Left lobe of liver (tissue), 2 donors: ENCODE measurements around the gene GNB1L. TPM values are rescaled to one million over a fixed set of nuclear protein-coding genes. Genes with fewer than 3 reads are reported as not detected.
A peak's percentile ranks its signal among the peaks of the same experiment; 100 is the strongest.

Experiments
- ATAC-seq: fragments of 200-7000 bp; cut with Tn5 transposase; one replicate; pipeline ENCODE4 v1.9.1; 2020; ENCODE audit warnings: mild to moderate bottlenecking, moderate library complexity
- DNase-seq: peaks from one replicate; pipeline ENCODE4 v3.0.0-alpha.2; 2020; ENCODE audit warnings: low spot score
- total RNA-seq: library from RNA; stranded (reverse); gene quantifications from one replicate; pipeline ENCODE4 v1.2.1, GENCODE V29; 2021
- donor health status: DM: no; HTN: no; CAD: no; lungs with moderate emphysema.
- donor health status: DM: no; HTN: yes; CAD: no.

GNB1L gene
- total RNA-seq, 1 donor from 2014 or later = 4.3 TPM

DNA sequence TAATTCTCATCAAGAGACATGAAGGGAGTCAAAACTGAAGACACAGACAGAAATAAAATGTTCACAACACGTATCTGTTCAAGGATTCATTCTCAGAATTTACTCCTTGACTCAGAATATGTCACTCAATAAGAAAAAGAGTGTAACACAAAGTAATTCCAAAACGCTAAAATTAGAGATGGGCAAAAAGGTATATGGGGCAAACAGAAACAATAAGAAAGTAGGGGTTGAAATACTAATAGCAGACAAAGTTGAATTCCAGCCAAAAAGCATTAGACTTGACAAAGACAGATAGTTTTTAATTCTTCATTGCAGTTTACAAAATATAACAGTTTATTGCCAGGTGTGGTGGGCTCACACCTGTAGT is 26.7 kb downstream of the GNB1L start:
- ATAC-seq (no peak), DNase-seq (no peak)

DNA sequence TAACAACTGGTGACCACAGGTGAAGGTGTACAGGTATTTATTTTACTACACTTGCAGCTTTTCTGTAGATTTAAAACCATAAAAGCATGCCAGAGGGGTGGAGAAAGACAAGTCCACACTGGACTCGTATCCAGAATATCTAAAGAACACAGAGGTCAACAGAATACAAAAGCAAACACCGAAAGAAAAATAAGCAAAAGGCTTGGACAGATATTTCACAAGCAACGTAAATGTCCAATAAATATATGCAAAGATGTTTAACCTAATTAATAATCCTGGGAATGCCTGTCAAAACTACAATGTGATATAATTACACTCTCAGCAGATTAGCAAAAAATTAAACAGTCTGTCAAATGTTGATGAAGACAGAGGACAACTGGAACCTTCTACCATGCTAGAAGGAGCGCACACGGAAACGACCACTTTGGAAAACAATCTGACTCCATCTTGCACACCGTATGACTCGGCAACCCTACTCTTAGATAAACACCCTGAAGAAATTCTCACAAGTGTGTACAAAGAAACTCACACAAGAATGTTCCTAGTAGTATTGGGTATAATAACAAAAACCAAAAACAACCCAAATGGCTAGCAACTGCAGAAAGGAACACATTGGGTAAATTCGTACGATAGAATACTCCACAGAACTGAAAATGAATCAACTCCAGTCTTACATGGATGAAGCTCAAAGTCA is 27.2 kb downstream of the GNB1L start:
- DNase-seq (no peak), ATAC-seq (no peak)

DNA sequence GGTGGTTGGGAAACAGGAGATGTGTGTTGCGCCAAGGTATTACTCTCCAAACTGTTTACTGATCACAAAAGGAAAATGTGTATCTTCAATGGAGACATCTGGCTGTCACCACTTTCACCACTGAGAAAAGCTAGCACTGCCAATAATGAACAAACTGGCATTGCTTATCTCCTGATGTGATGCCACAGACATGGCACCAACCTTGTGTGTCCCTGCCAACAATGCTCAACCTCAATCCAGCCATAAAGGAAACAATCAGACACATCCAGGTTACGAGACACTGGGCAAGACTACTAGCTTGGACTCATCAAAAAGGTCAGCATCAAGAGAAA is 28.1 kb downstream of the GNB1L start:
- peak; percentile 71 for DNase-seq
- ATAC-seq = peak; percentile 39

DNA sequence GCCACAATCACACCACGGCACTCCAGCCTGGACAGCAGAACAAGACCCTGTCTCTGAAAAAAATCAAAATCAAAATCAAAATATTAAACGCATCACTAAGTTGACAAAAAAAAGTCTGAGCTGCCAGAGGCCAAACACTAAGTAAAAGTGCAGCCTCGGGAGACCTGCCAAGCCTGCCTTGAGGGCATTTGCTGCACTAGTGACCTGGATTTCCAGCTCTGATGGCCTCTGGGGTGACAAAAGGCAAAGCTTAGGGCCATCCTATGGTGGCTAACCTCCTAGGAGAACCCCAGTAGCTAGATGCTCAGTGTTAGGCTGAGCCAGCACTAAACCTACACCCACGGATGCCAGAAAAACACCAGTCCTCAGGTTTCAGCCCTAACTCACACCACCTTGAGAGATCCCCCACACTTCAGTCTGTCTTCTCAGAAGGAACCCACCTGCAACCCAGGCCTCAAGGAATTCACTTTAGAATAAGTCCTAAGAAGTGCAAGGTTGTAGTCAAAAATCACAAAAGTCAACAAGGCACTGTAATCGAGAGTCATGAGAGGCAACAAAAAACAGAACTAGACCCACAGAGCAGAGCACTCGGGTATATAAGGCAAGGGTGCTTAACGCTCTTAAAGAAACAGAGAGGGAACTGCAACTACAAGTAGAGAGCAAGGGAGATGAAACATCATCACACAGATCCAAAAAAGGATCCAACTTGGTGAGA is 28.6 kb downstream of the GNB1L start:
- ATAC-seq (peak; percentile 31), DNase-seq (peak; percentile 73)

DNA sequence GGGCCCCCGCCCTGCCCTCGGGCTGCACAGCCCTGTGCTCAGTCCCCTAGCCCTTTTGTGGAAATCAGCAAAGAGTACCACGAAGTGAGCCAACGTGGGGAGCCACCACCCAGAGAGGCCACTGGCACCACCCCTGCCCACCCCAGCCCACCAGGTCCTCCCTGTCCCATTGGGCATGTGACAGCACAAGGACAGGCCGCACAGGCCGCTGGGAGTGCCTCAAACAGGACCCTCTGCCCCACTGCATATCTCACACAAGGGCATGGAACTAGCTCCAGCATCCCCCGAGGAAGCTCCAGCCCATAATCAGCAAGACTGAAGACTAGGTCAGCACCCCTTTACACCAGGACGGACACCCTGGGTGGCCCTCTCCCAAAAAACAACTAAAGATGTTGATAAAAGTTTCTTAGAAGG is 29.7 kb downstream of the GNB1L start:
- no peak for ATAC-seq
- DNase-seq = peak; percentile 41

DNA sequence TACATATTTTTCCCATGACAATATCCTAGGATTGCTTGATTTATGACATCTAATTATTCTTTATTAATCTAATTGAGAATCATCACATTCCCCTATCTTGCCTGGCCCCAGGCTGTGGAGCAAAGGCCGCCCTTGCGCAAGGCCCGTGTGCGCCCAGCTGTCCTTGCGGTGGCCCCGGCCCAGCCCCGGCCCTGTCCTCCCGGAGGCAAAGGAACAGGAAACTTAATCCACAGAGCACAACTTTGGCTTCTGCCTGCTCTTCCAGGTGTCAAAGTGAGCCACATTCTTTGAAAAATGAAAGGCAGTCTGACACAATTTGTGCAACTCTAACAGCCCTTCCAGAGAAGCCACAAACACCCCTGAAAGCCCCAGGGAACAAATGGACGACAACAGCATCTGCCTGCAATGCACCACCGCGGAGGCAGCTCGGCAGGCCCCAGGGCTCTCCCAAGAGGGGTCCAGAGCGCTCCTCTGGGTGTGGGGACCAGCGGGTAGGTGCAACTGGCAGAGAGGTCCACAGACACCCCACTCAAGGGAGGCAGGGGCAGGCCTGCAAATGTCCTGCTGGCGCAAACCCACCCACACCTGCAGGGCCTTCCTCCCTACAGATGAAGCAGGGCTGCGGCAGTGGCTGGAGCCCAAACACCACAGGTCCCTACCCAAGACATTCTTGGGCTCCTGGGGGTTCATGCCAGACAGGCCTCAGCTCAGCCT is 30.3 kb downstream of the GNB1L start:
- ATAC-seq = peak; percentile 71
- DNase-seq = peak; percentile 86

DNA sequence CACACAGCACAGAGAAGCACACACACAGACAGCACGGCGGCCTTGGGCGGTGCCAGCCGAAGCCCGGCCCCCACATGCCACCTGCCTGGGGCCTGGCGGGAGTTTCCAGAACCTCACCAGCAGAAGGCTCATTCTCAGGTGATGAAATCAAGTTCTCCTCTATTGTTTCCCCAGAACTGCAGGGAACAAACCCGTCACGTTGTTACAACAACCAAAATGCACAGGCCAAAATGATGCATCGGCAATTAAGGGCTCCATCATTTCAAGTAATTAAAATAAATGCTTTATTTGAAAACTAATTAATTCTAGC is 30.8 kb downstream of the GNB1L start:
- peak; percentile 75 for DNase-seq
- peak; percentile 66 for ATAC-seq

DNA sequence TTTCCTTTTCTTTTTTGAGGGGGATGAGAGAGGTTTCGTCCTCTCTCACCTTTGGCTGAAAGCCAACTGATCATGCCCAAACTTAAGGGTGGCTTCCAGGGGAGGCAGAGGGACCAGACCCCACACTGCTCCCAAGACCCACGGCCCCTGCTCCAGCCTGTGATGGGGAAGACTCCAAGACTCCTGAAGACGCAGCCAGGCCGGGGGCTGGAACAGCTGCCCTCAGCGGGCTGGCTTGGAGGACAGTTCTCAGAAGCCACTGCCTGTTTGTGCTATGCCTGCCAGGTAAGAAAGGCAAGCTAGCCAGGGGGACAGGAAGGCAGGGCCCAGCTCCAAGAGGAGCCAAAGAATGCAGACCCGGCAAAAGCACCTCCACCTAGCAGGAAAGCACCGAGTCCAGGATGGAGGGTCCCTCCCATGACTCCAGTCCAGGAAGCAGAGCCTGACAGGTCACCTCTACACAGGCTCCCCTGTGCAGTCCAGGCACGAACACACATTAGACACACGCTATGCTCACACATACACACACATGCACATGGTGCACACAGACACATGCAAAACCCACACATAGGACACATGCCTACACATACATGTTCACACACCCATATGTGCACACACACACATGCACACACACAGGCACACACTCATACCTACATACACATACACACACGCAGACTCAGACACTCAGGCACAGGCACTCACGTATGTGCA is 31.3 kb downstream of the GNB1L start:
- peak; percentile 9 for ATAC-seq
- peak; percentile 48 for DNase-seq

DNA sequence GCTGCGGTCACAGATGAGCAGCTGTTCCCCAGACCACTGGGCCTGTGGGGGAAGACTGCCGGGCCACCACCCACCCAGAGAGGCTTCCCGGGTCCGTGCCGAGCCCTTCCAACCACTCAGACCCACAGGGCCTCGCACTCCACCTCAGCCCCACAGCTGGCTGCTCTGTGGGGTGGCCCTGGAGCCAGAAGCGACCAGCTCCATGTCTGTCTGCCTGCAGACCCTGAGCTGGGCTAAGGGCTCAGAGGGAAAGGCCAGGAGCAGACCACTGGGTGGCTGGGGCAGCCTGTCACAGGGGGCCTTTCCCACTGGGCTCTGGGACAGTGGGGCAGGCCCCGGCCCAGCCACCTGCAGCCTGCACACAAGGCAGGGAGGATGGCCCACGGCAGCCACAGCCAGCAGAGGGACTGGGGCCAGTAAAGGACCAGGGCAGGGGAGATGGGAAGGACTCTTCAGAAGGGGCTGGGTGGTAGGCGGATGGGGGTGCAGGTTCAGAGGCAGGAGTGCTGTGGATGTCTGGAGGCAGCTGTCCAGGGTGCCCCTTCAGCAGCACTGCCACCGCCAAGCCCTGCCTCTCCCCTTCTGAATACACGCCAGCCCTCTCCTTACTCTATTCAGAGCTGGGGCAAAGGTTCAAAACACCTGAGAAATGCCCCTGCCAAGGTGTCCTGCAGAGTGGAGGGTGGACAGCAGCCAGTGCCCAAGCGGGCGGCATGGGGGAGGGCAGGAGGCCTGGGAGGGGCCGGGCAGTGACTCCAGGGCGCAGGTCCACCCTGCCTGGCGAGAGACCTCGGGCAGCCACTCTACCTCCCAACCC is 32.2 kb downstream of the GNB1L start:
- ATAC-seq (peak; percentile 73), DNase-seq (peak; percentile 85)

DNA sequence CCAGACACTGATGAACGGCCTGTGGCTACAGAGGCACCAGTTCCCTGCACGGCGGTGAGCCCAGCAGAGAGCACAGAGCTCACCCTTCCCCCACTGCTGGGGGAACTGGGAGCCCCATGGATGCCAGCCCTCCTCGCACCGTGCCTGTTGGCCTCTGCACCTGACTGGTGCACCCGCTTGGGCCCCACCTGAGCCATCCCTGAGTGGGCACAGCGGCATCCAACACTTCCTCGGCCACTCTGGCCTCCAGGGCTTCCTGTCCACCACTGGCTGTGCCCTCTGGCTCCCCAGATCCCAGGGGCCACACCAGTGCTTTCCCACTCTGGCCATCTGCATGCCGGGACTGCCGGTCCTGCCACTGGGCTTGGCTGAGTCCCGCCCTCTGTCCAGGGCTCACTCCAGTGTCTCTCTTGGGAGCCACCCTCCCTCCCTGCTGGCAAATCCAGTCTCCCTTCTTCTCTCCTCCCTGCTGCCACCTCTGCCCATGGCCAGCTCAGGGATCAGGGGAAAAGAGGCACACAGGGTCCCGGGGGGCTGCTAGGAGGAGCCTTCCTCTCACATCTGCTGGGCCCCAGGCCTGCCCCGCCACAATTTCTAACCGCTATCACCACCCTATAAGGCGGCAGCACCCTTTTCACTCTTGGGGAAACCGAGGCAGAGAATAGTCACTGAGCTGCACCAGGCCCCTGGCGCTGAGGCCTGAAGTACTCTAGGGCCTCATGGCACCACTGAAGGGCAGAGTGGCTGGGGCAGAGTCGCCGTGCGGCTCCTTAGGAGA is 33.0 kb downstream of the GNB1L start:
- no peak for ATAC-seq
- DNase-seq = peak; percentile 47

DNA sequence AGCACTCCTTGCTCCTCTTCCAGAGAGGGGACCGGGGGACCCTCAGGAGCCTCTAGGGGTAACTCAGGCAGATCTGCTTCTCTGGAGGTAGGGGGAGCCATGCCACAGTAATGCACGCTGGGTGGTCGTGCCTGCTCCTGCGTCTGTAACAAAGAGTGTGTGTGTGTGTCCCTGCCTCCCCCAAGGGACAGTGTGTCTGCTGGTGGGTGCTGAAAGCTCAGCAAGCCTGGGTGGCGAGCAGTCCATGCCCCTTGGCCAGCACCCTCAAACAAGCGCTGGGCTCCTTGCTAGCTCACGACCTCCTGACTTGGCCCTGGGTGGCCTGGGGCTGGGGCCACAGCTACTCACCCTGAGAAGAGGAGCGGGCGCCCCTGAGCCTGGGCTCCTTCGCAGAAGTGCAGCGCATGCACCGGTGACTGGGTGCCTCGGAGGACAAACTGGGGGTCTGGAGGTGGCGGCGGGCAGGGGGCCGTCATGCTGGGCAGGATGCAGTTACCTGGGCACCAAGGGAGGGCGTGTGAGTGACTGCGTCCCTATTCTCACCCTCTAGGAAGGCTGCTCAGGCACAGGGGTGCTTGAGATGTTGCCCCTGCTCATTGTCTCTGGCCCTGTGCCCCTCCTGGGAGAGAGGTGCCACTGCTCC is 33.7 kb downstream of the GNB1L start:
- DNase-seq (peak; percentile 44), ATAC-seq (no peak)

DNA sequence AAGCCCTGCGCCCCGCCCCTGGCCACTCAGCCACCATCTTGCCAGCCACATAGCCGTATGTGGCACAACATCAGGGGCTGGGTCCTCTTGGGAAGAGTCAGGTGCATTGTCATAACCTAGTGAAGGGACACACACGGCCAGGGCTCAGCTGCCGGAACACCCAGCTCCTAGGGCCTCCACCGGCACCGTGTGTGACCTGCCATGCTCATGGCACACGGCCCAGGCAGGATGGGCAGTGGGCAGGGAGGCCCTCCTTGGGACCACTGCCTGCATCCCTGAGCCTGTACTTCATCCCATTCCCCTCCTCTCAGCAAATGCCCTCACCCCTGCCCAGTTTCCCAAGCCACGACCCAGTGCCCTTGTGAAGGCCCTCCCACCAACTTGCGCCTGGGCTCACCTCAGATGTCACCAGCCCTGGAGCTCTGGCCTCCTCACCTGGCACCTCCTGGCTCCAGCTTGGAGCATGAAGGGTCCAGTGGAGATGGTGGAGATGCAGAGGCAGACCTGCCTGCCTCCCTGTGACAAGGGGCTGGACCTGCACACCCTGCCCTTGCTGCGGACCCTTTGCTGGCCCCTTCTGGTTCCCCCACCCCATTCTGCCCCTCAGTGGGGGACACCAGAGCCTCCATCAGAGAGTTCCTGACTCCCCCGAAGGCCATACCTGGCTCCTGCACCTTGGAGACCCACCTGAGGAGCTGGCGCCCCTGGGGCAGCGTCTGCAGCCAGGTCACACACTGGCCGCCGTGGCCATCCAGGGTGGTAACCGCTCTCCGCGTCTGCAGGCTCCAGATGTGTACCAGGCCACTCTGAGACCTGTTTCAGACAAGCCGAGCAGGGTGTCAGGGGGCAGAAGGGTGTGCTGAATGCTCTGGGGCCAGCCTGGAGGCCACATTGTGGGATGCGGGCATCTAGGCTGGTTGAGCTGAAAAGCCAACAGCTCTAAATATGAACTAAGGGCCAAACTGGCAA is 34.5 kb downstream of the GNB1L start:
- DNase-seq (peak; percentile 38), ATAC-seq (no peak)

DNA sequence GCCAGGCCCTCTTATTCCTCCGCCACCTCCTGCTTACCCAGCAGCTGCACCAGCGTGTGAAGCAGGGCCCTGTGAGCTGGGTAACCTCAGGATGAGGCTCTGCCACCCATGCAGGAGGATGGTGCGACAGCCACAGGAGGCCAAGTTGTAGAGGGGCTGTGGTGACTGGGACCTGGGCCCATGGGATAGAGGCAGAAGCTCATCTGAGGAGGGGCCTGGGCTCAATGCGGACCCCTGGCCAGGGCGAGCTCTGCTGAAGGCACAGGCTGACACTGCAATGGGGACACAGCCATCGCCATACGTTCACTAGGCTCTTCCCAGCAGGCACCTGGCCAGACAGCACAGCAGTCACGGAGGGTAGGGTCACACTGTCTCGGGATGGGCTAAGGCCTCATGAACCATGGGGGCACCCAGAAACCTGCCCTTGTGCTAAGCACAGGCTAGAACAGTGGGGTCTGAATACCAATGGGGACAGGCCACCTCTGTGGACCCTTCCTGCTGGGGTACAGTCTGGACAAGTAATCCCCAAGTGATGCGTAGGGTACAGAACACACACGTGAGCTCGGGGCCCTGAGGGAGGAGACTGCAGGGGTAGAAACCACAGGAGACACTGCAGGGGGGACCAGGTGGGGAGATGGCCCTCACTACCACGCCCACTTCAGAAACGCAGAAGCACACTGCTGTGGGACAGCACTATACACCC is 35.3 kb downstream of the GNB1L start:
- ATAC-seq = no peak

DNA sequence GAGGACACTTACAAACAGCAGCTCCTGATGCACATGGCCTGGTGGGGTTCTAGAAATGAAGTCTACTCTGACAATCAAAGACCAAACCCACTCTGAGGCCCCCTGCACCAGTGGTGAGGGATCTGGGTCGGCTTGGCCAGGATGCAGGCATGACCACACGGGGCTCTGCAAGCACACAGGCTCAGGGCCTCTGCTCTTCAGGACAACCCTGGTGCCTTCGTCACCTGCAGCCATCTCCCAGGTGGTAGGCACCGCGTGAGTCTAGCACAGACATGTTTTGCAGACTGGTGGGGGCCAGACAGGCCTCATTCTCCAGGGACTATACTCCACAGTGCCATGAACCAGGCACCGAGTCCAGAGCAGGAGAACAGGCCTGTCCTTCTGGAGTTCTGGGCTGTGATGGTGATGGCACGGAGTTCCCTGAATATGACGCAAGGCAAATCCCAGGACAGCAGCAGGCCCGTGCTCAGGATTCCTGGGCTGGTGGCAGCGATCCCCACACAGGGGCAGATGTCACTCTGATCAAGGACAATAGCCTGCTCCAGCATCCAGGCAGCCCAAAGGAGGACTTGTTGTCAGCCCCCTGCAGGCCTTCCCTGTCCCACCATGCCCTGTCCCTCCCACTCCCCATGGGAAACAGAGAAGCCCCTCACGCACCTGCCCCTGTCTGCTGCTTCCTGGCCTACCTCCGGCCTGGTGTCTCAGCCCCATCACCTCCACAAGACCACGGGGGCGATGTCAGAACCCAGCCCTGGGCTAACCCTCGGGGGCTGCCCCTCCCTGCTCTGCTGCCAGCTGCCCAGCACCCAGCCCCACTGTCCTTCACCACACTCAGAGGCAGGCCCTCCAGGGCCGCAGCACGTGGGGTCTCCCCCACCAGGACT is 36.1 kb downstream of the GNB1L start:
- peak; percentile 40 for DNase-seq
- ATAC-seq = no peak

More for the DNA sequence above, 35.3 kb downstream of the GNB1L start:
- peak; percentile 42 for DNase-seq

DNA sequence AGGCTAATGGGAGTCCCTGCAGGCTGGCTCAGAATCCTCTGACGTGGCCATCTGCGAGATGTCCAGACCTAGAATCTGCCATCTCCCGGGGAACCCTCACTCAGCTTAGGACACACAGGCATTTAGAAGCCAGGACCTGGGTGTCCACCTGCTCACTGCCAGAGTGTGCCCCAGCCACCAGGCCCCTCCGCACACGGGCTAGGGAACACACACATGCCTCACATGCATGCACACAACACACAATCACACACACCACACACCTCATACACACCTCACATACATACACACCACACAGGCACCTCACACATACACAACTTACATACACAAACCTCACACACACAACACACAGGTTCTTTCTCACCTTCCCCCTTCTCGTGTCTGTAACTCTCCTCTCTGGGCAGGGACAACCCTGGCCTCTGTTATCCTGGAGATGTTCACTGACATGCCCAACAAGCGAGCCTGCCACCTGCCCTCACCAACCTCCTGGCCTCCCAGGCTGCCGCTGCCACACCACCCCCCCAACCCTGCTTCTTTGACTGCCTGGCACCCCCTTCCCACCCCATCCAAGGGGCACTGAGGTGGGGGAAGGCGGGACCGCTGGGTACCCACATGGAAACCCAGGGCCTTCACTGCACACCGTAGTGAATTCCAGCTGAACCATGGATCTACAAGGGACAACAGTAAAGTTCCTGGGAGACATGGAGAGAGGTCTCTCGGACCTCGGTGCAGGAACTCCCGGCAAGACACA is 38.1 kb downstream of the GNB1L start:
- peak; percentile 29 for DNase-seq
- no peak for ATAC-seq

DNA sequence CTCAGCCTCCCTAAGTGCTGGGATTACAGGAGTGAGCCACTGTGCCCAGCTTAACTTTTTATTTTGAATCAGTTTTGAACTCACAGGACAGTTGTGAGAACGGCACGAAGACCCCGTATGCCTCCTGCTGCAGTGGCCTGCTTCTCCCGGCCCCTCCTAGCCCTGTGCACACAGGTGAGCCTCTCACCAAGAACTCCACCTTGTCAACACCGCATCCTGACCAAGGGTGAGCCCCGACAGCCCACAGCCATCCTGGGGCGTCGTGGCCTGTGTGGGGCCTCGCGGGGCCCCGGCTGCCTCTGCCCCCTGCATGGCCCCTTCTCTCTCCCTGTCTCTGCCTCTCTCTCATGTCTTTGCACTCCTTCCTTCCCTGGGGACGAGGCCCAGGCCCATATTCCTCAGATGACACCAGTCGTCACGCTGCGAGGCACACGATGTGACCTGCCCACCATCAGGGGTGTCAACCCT is 38.8 kb downstream of the GNB1L start:
- no peak for ATAC-seq
- peak; percentile 37 for DNase-seq
